ENCODE data around the gene CDH4. TPM values are rescaled to one million over a fixed set of nuclear protein-coding genes. Genes with fewer than 3 reads are reported as not detected.
A peak's percentile ranks its signal among the peaks of the same experiment; 100 is the strongest.

The CDH4 gene
- total RNA-seq, 2 donors from 2014 or later, result 0.08 to 0.09 TPM

DNA sequence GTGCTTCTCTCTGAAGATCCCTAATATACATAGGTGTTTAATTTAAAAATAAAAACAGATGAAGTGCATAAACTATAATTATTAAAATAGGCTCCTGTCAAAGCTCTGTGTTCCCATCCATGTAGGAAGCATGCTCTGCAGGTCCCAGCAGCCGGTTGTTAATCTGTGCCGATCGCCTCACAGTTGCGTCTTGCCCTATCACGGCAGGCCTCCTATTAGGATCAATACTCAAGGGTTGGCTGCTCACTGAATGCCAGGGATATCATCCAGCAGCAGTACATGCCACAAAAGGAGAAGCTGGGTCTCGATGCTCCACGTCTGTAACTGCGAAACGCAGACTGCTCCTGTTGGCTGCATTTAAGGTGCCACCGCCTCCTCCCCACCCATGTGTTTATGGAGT lies 369.8 kb downstream of the CDH4 start:
- Mint-ChIP-seq H3K36me3 (no peaks in the 10 kb centered on the region), H3K9me3 (no peaks in the 10 kb centered on the region), H3K27ac (no peak overlapping the region)
- ATAC-seq, result no peak
- no peak for DNase-seq (ENCODE audit: low spot score in 2 of 2)

- DNase-seq (ENCODE audit: low spot score in 2 of 2) (no peak), ATAC-seq (no peak)
- Mint-ChIP-seq H3K9me3 (no peaks in the 10 kb centered on the region), H3K27ac (no peak overlapping the region), H3K36me3 (no peaks in the 10 kb centered on the region)
These were observed 371.4 kb downstream of the CDH4 start for GRCh38 chr20:61623451-61623850.

DNA sequence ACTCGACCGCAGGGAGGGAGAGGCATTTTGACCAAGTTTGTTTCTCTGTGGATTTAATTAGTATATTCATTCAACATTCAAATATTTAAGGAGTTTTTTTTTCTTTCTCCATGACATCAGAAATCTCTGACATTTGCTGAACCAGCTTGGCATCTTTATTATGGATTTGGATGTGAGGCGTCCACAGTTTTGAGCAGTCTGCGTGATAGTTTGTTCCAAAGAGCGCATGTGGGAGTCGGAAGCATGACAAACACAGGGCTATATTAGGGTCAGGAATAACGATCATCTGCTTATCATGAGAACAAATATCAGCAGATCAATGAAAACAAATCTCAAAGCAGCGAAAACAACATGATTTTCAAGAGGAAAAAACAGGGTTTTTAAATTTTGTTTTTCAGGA lies 373.2 kb downstream of the CDH4 start:
- Mint-ChIP-seq H3K27ac (no peak overlapping the region), H3K9me3 (no peaks in the 10 kb centered on the region), H3K36me3 (no peaks in the 10 kb centered on the region)
- DNase-seq (ENCODE audit: low spot score in 2 of 2) (no peak), ATAC-seq (no peak)

DNA sequence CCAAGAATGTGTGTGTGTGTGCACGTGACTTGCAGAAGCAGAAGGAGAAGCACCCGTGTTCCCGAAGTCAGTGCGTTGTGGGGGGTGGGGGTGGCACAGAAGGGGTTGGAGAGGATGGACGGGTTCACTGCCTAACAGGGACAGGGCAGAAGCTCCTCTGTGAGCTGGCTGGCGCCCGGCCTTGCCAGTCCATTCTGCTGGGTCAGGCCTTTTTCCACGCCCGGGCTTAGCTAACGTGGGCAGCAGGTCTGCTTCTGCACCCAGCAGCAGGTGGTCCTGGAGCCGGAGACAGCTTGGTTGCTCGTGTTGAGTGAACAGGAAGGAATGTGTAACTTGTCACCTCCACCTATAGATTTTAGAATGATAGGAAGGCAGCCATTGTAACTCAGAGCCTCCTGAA lies 374.4 kb downstream of the CDH4 start:
- Mint-ChIP-seq H3K27ac (no peak overlapping the region), H3K9me3 (peaks cover 0 to 4% of the 10 kb centered on the region in 2 donors), H3K36me3 (no peaks in the 10 kb centered on the region)
- DNase-seq (ENCODE audit: low spot score in 2 of 2), result no peak
- no peak for ATAC-seq

GRCh38 chr20:61627791-61628415 lies 375.8 kb downstream of the CDH4 start:
- DNase-seq (ENCODE audit: low spot score in 2 of 2) (no peak), ATAC-seq (no peak)
- Mint-ChIP-seq H3K27ac (no peak overlapping the region), H3K36me3 (no peaks in the 10 kb centered on the region), H3K9me3 (peaks cover 0 to 7% of the 10 kb centered on the region in 2 donors)

- ATAC-seq, result no peak
- no peak for DNase-seq (ENCODE audit: low spot score in 2 of 2)
- no peak overlapping the region for H3K27ac Mint-ChIP-seq
- peaks cover 0 to 12% of the 10 kb centered on the region in 2 donors for H3K9me3 Mint-ChIP-seq
- no peaks in the 10 kb centered on the region for H3K36me3 Mint-ChIP-seq
These were observed 376.4 kb downstream of the CDH4 start for GRCh38 chr20:61628480-61628879.

DNA sequence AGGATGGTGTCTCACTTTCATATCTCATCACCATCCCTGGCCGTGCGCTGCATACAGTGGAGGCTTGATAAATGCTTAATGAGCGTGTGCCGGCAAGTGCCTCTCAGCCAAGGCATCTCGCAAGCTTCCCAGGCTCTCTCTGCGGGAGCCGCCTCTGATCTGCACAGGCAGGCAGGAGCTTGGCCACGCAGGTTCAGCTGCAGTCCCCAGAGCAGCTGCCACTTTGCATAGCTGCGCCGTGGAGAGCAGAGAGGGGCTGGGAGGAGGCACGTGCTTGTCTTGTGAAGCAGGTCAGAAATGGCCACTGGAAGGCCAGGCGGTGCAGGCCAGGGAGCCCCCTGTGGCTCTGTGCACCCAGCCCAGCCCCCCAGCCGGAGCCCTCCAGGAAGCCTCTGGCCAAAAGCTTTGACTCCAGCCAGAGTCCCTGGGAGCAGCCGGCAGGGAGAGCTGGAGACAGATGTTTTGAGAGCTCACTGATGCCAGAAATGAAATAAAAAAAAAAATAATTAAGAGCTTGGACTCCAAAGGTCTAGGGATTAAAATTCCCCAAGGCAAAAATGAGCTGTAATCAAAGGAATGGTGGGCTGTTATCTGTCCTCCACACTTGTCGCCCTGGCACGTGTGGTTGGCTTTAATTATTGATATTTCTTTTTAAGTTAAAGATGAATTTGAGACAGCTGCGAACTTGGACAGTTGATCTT lies 377.0 kb downstream of the CDH4 start:
- Mint-ChIP-seq H3K27ac (no peak overlapping the region), H3K36me3 (no peaks in the 10 kb centered on the region), H3K9me3 (peaks cover 0 to 13% of the 10 kb centered on the region in 2 donors)
- DNase-seq (ENCODE audit: low spot score in 2 of 2) (no peak), ATAC-seq (no peak)

DNA sequence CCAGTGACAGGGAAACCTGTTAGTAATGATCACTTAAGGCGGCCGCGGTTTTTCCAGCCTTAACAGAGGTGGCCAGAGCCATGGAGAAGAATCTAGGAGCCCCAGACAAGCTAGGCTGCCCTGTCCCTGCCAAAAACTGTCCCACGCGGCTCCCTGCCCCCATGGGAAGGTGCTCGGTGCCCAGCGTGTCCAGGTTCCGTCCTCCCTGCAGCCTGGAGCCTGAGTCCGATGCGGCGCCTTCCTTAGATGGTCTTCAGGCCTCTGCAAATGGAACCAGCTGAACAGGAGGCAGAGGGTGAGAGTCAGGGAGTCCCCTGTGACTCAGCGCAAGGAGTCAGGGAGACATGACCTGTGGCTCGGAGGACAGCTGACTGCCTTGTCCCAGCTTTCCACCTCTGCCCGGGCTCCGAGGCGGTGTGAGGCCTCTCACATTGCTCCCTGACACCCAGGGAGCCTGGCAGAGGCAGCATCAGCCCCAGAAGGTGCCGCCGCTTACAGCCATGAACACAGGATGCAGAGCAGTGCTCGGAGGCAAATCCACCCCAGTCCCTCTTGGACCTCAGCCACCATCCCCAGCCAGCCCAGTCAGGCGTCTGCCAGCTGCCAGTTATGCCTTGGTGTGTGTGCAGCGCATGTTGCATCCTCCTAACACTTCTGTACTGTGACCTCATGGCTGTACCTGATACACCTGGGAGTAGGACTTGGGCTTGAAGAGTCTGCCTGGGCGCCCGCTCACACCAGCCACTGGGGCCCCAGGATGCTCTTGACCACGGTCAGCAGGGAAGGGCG lies 377.7 kb downstream of the CDH4 start:
- H3K36me3 Mint-ChIP-seq, result no peaks in the 10 kb centered on the region
- ATAC-seq, result no peak
- H3K9me3 Mint-ChIP-seq, result peaks cover 0 to 13% of the 10 kb centered on the region in 2 donors
- H3K27ac Mint-ChIP-seq, result no peak overlapping the region
- no peak for DNase-seq (ENCODE audit: low spot score in 2 of 2)

- H3K36me3 Mint-ChIP-seq, result no peaks in the 10 kb centered on the region
- no peak for ATAC-seq
- H3K27ac Mint-ChIP-seq, result no peak overlapping the region
- DNase-seq (ENCODE audit: low spot score in 2 of 2), result no peak
- H3K9me3 Mint-ChIP-seq, result peaks cover 0 to 13% of the 10 kb centered on the region in 2 donors
These were observed 378.3 kb downstream of the CDH4 start for GRCh38 chr20:61630391-61630650.

DNA sequence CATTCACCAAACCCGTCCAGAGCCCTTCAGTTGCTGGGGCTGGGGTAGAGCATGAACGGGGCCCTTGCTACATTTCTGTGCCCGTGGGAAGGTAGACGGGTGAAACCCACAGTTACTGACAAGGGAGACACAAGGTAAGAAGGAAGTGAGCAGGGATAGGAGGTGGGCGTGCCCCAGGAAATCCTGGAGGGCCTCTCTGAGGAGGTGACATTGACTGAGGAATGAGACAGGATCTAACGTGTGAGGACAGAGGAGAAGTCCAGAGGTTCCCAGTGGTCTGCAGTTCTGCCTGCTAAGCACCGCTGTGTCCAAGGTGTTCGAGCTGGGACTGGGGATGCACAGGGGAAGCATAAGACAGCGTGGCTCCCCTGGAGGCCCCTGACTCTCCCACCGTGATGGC lies 378.8 kb downstream of the CDH4 start:
- no peaks in the 10 kb centered on the region for H3K36me3 Mint-ChIP-seq
- H3K27ac Mint-ChIP-seq, result no peak overlapping the region
- DNase-seq (ENCODE audit: low spot score in 2 of 2) (no peak), ATAC-seq (no peak)
- peaks cover 0 to 13% of the 10 kb centered on the region in 2 donors for H3K9me3 Mint-ChIP-seq

- no peak overlapping the region for H3K27ac Mint-ChIP-seq
- H3K36me3 Mint-ChIP-seq, result no peaks in the 10 kb centered on the region
- ATAC-seq, result no peak
- H3K9me3 Mint-ChIP-seq, result peaks cover 0 to 13% of the 10 kb centered on the region in 2 donors
- no peak for DNase-seq (ENCODE audit: low spot score in 2 of 2)
These were observed 379.7 kb downstream of the CDH4 start for GRCh38 chr20:61631751-61632150.

GRCh38 chr20:61633004-61633403 lies 380.9 kb downstream of the CDH4 start:
- Mint-ChIP-seq H3K27ac (no peak overlapping the region), H3K9me3 (peaks cover 0 to 13% of the 10 kb centered on the region in 2 donors), H3K36me3 (no peaks in the 10 kb centered on the region)
- DNase-seq (ENCODE audit: low spot score in 2 of 2) (no peak), ATAC-seq (no peak)

DNA sequence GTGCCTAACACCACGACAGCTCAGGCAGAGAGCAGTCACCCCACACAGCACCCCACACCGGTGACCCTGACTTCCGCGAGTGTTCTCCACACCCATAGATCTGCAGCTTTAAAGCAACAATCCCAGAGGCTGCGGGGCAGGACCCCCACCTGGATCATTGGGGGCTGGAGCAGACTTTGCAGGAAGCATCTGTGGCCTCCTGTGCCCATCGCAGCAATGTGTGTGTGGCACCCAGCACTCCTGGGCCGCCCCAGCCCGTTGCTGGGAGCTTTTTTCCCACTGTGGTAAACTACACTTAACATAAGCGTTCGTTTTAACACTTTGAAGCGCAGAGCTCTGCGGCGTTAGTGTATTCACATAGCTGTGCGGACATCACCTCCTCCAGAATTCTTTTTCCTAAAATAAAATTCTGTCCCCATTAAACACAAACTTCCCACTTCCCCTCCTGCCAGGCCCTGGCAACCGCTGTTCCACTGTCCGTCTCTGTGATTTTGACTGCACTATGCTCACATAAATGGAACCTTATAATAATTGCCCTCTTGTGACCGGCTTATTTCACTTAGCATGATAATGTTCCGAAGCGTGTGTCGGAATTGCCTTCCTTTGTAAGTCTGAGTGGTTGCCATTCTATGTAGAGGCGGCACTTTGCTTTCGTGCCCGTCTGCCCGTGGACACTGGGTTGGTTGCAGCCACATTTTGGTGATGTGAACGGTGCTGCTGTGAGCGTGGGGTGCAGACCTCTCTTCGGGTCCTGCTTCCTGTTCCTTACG lies 382.5 kb downstream of the CDH4 start:
- Mint-ChIP-seq H3K27ac (no peak overlapping the region), H3K36me3 (no peaks in the 10 kb centered on the region), H3K9me3 (peaks cover 0 to 13% of the 10 kb centered on the region in 2 donors)
- ATAC-seq, result no peak
- no peak for DNase-seq (ENCODE audit: low spot score in 2 of 2)

DNA sequence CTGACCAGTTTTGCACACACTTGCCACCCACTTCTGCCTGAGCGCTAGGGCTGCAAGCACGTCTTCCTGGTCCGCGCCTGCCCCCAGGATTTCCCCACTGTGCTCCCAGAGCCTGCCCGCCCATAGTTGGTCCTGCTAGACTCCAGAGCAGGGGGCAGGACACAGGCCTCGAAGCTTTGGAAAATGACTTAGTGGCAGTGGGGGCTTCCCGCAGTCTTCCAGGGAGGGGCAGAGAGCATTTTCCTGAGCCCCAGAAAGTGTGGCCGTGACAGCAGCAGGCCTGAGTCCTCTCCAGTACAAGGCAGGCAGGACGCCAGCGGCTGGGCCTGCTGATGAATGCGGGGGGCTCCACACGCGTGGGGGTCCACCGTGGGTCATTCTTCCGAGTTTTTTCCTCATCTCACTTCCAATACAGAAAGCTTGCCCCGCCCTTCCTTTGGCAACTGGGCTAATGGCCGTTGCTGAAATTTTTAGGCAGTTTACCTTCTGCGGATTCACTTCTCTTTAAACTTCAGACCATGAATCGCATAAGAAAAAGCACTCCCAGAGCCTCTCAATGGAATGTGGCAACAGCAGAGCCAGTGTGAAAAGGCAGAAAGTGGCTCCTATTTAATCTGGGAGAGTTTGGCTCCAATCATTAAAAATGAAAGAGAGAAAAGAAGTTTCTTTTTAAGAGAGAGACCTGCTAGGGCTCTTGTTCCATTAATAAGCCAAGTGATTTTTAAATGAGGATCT lies 383.8 kb downstream of the CDH4 start:
- ATAC-seq (no peak), DNase-seq (ENCODE audit: low spot score in 2 of 2) (no peak)
- Mint-ChIP-seq H3K27ac (no peak overlapping the region), H3K36me3 (no peaks in the 10 kb centered on the region), H3K9me3 (peaks cover 0 to 9% of the 10 kb centered on the region in 2 donors)

DNA sequence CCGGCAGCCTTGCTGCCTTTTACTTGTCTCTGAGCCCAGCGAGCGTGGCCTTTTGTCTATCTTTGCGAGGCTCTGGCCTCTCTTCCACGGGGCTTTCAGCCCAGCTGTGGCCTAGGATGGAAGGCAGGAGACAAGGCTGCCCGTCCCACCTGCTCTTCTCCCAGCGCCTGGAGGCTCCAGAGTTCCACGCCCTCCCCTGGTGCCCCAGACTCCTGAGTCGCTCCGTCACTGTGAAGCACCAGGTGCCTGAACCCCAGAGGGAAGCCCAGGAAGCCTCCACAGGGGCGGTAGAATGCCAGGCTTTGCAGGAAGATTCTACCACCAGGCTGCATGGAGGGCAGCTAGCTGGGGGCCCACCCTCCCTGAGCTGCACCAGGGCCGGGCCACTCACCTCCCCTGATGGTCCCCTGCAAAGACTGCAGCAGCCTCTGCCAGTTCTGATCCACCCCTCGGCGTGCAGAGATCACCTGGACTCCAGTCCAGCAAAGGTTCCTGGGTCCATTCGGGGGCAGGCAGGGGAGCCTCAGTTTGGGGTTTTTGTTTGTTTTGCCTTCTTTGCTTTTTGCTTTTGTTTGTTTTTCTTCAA lies 384.6 kb downstream of the CDH4 start:
- Mint-ChIP-seq H3K36me3 (no peaks in the 10 kb centered on the region), H3K27ac (peak overlapping the region in 1 of 2 donors; percentile 77), H3K9me3 (peaks cover 0 to 9% of the 10 kb centered on the region in 2 donors)
- DNase-seq (ENCODE audit: low spot score in 2 of 2) (no peak), ATAC-seq (no peak)
